Endothelial cell of umbilical vein (primary cell): ENCODE data around the gene LCT.

Experiments
- CTCF ChIP-seq, 2 donors: IDR thresholded peaks; 1 replicate in 1 of 2; 2 replicates in 1 of 2; pipeline ENCODE4 v1.5.1; 2011; ENCODE audit warnings: low read length in 2 of 2, mild to moderate bottlenecking in 2 of 2, moderate library complexity in 2 of 2, control low read depth in 1 of 2, inconsistent platforms in 1 of 2, low read depth in 1 of 2; ENCODE audit not compliant: insufficient read depth in 1 of 2; ENCODE audit errors: extremely low read depth in 1 of 2
- EZH2 ChIP-seq: IDR thresholded peaks from 2 replicates; pipeline ENCODE4 v1.6.1; 2012; ENCODE audit warnings: borderline replicate concordance, low read depth, mild to moderate bottlenecking, moderate library complexity, low read length, inconsistent platforms; ENCODE audit not compliant: severe bottlenecking
- FOS ChIP-seq: IDR thresholded peaks from 2 replicates; pipeline ENCODE4 v1.6.1; 2011; ENCODE audit warnings: mild to moderate bottlenecking, low read length, moderate library complexity, borderline replicate concordance; ENCODE audit not compliant: insufficient read depth
- GATA2 ChIP-seq: IDR thresholded peaks from 2 replicates; pipeline ENCODE4 v1.7.0; 2011; ENCODE audit warnings: low read depth, mild to moderate bottlenecking, moderate library complexity, mixed read lengths, low read length; ENCODE audit not compliant: insufficient read length, insufficient read depth
- MAX ChIP-seq: IDR thresholded peaks from 2 replicates; pipeline ENCODE4 v1.6.1; 2011; ENCODE audit not compliant: insufficient read depth, insufficient read length
- POLR2A ChIP-seq: IDR thresholded peaks from 2 replicates; pipeline ENCODE4 v1.6.1; 2012; ENCODE audit warnings: low read depth, mild to moderate bottlenecking, control low read depth, low read length
- POLR2AphosphoS5 ChIP-seq: IDR thresholded peaks from 2 replicates; pipeline ENCODE4 v1.6.1; 2012; ENCODE audit warnings: low read depth, mild to moderate bottlenecking, control low read depth, low read length, moderate library complexity; ENCODE audit not compliant: insufficient read depth

- TF ChIP-seq EZH2 = no peak
- no peak for TF ChIP-seq CTCF (IDR thresholded peaks at IDR 0.05; ENCODE audit: extremely low read depth in 1 of 2, insufficient read depth in 1 of 2, low read depth in 1 of 2, low read length in 2 of 2)
- no peak for TF ChIP-seq MAX
- no peak for TF ChIP-seq POLR2AphosphoS5
- TF ChIP-seq GATA2 = no peak
- TF ChIP-seq POLR2A = no peak
- TF ChIP-seq FOS = no peak
Observed at GRCh38 chr2:135851858-135852257, 14.9 kb upstream of the LCT start.
